GF-D8 (cell line): ENCODE results near the gene PLXNC1.

Source experiments
- DNase-seq: peaks from one replicate; lab custom pipeline; 2025; lab: John Stamatoyannopoulos, UW

PLXNC1 gene

GRCh38 chr12:94204499-94205247, 56.3 kb downstream of the PLXNC1 start:
- DNase-seq = peak; percentile 13

GRCh38 chr12:94205822-94206221, 57.4 kb downstream of the PLXNC1 start:
- DNase-seq = no peak

DNA sequence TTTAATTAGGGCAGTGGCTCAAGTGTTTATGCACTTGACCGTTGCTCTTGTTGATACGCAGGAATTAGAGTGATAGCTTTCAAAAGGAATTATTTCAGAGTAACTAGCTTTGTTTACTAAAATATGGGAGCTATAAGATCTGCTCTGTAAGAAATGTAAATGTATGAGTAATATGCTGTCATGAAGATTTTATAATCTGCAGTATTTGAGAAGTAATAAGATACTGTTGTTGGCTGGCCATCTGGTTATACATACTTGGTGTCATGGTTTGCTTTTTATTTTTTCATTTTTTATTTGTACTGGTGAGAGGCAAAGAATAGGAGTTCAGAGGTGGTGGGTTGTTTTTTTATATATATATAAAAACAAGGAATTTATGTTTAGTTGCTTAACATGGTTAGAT, 58.5 kb downstream of the PLXNC1 start:
- DNase-seq = no peak

DNA sequence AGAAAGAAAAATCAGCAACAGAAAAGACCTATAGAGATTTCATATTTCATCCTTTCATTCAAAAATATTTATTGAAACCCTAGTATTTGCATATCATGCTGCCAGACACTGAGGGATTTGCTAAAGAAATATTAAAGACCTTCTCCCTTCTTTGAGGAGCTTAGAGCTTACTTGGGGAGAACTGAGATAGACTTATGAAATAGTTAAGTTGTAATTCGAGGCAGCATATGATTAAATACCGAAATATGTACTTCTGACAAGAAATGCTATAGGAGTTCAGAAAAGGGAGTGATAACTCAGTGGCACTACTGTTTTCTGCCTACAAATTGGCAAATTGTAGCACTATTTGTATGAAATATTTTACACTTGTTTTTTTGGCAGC, 59.1 kb downstream of the PLXNC1 start:
- no peak for DNase-seq

- DNase-seq = no peak
These were observed 59.7 kb downstream of the PLXNC1 start for GRCh38 chr12:94207849-94208621.

GRCh38 chr12:94208622-94208966, 60.2 kb downstream of the PLXNC1 start:
- DNase-seq = no peak

DNA sequence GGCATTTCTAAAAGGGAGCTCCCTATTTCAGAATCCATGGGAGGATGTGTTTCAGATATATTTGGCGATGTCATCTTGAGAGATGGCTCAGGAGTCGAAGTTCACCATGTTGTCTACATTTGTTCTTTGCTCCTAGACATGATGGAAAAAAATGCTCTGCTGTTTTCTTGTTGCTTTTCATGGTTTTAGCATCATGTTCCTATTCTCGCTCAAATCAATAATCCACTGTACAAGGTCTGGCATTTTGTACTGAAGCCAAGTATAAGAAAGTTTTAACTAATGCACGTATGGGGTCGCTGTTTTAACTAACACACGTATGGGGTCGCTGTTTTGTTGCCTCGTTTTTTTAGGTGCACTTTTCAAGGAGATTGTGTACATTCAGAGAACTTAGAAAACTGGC, 60.9 kb downstream of the PLXNC1 start:
- no peak for DNase-seq

- no peak for DNase-seq
These were observed 62.6 kb downstream of the PLXNC1 start for GRCh38 chr12:94211021-94211420.

GRCh38 chr12:94218233-94218632, 69.9 kb downstream of the PLXNC1 start:
- no peak for DNase-seq

DNA sequence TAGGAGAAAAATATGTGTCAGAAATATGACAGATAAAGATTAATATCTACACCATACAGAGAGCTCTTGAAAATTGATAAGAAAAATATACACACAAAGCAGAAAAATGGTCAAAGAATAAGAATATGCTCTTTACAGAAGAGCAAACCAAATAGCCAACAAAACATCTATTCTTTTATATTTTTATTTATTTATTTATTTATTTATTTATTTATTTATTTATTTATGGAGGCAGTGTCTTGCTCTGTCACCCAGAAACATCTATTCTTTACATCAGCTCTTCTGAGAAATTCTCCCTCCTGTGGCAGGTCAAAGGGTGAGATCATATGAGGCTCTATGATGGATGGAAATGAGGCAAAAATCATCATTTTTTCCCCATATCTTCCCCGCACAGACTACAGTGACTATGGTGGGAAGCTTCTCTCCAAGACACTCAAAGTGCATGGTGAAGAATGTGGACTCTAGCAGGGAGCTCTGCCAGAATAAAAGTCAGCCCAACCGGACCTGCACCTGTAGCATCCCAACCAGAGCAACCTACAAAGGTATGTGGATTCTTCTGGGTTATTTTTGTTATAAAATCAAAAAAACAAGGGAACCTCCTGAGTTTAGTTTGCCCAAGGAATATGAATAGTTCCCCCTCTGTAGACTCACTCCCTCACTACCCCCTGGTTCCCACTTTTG, 71.4 kb downstream of the PLXNC1 start:
- no peak for DNase-seq

DNA sequence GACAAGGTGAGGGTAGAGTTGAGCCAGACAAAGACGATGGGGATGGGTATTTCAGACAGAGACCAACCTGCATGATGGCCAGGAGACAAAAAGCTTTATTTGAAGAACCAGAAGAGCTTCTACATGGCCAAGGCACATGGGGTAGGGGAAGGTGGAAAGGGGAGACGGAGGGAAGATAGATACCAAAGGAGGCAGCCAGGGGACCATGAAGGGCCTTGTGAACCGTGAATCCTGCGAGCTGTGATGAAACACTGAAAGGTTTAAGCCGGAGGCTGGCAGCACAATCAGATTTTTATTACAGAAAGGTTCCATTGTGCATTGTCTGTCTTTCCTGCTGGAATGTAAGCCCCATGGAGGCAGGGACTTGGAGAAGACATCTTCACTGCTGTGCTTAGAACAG, 72.4 kb downstream of the PLXNC1 start:
- DNase-seq = no peak

DNA sequence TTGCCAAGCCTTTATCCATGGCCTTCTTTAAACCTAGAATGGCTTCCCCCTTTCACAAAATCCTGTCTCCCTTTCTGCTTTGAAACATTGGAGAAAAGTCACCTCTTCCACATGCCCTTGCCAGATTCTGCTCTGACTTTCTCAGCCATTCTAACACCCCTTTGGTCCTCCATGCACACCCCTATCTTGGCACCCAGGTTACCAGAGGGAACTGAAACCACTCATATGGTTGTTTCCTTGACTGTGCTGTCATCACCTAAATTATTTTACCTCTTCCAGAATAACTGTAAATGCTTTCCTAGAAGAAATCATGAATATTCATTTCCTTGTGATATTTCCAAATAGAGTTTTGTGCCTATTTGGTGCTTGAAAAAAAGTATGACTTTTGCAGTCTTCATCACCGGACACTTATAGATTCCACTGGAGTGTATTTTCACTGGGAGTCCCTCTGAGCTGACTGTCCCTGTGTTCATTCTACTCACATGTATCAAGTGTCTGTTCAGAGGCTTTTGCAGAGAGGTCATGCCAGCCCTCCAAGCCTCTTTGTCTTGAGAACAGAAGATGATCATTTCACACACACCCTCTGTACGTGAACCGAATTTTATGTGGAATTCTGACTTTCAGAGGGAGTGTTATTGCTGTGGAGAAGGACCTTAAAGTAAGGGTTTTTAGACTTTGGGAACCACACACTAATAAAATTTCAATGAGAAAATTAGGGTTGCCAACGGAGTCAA, 74.1 kb downstream of the PLXNC1 start:
- no peak for DNase-seq

GRCh38 chr12:94223842-94224241, 75.5 kb downstream of the PLXNC1 start:
- DNase-seq = no peak

- DNase-seq = no peak
These were observed 77.1 kb downstream of the PLXNC1 start for GRCh38 chr12:94225506-94225905.

GRCh38 chr12:94225947-94226630, 77.7 kb downstream of the PLXNC1 start:
- DNase-seq = no peak

DNA sequence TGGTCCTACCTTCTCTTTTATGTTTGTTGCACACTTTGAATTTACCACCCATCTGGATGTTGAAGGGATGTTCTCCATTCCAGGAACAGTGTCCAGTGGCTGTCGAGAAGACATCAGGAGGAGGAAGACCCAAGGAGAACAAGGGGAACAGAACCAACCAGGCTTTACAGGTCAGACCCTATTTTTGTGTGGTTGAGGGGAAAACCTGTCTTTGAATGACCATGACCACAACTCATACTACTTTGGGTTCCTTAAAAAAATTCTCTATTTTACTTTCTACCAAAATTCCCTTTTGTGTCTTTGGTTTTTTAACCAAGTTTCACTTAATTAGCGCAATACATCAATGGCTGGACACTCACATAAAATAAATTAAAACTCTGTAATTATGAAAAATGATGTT, 78.7 kb downstream of the PLXNC1 start:
- no peak for DNase-seq

DNA sequence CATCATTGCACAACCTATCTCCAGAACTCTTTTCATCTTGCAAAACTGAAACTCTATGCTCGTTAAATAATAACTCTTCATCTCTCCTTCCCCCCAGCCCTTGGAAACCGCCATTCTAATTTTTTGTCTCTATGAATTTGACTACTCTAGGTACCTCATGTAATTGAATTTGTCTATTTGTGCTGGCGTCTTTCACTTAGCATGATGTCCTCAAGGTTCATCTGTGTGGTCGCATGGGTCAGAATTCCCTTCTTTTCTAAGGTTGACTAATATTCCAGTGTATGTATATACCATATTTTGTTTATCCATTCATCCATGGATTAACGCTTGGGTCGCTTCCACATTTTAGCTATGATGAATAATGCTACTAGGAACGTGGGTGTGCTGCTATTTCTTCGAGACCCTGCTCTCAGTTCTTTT, 80.1 kb downstream of the PLXNC1 start:
- DNase-seq = no peak

DNA sequence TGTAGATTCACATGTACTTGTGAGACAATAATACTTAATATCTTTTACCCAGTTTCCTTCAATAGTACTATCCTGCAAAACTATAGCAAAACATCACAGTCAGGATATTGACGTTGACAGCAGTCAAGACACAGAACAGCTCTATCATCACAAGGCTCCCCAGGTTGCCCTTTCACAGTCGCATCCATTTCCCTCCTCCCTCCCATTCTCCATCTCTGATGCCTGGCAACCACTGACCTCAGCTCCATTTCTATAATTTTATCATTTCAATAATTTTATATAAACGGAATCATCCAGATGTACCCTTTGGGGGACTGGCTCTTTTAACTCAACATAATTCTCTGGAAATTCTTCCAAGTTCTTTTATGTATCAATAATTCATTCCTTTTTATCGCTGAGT, 81.5 kb downstream of the PLXNC1 start:
- no peak for DNase-seq

GRCh38 chr12:94230357-94230905, 82.1 kb downstream of the PLXNC1 start:
- DNase-seq = no peak

DNA sequence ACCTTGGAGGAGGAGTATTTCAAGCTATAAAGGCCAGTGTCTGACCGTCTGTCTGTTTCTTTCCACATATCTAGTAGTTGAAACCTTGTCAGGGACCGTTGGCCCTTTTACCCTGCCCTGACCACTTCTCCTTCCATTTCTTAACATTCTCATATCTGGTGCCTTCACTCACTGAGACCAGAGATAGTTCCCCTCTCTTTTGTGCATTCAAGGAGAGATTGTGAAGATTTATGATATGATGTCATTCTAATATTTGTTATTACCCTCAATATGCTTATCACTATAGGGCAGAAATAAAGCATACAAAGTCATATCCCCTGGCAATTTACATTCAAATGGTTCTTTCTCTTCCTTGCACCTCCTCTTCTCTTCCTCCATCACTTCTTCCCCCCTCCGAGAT, 83.3 kb downstream of the PLXNC1 start:
- DNase-seq = no peak

- no peak for DNase-seq
These were observed 87.5 kb downstream of the PLXNC1 start for GRCh38 chr12:94235848-94236247.
